ENCODE data around the gene AUTS2. TPM values are rescaled to one million over a fixed set of nuclear protein-coding genes. Genes with fewer than 3 reads are reported as not detected.

The AUTS2 gene
- total and polyA plus RNA-seq, 7 experiments from 2014 or later, result 0.40 to 31.7 (median 4.2) TPM

- ChIA-PET CTCF (no interaction called here), POLR2A (no interaction called here)
- DNase-seq, result no peak
- H3K27me3 Mint-ChIP-seq, result peaks cover 0 to 5% (median 3%) of the 10 kb centered on the region in 5 donors
- peaks cover 0 to 2% (median 0%) of the 10 kb centered on the region in 11 donors for H3K9me3 Mint-ChIP-seq
- Histone ChIP-seq H3K27ac (ENCODE audit: low read depth, low read length) (no peak overlapping the region), H3K9me3 (ENCODE audit: control insufficient read depth in 2 of 3, low read length in 3 of 3) (no peaks in the 10 kb centered on the region), H3K4me3 (ENCODE audit: low read length) (no peak overlapping the region), H3K4me1 (ENCODE audit: control insufficient read depth in 2 of 2, insufficient read depth in 2 of 2, low read length in 2 of 2) (peaks cover 0 to 17% of the 10 kb centered on the region in 2 donors), H3K36me3 (ENCODE audit: control insufficient read depth in 2 of 3, insufficient read depth in 3 of 3, low read length in 3 of 3) (no peaks in the 10 kb centered on the region), H3K27me3 (ENCODE audit: control insufficient read depth in 2 of 2, insufficient read depth in 2 of 2, low read length in 2 of 2) (no peaks in the 10 kb centered on the region)
- no peaks in the 10 kb centered on the region for H3K36me3 Mint-ChIP-seq
- H3K27ac Mint-ChIP-seq, result no peak overlapping the region
- peaks cover 0 to 12% (median 5%) of the 10 kb centered on the region in 7 donors for H3K4me1 Mint-ChIP-seq
- ATAC-seq, result no peak
- H3K4me3 Mint-ChIP-seq, result no peak overlapping the region
- intact Hi-C loops (cut with micrococcal nuclease), result no loop called here
Measured at GRCh38 chr7:69696686-69697685, 98.7 kb downstream of the AUTS2 start.

- Mint-ChIP-seq H3K4me1 (peaks cover 0 to 12% (median 5%) of the 10 kb centered on the region in 7 donors), H3K27ac (no peak overlapping the region), H3K9me3 (peaks cover 0 to 2% (median 0%) of the 10 kb centered on the region in 11 donors), H3K4me3 (no peak overlapping the region), H3K36me3 (no peaks in the 10 kb centered on the region), H3K27me3 (no peaks in the 10 kb centered on the region)
- intact Hi-C loops (cut with micrococcal nuclease), result no loop called here
- Histone ChIP-seq H3K9me3 (ENCODE audit: control insufficient read depth in 2 of 3, low read length in 3 of 3) (no peaks in the 10 kb centered on the region), H3K27ac (ENCODE audit: low read depth, low read length) (no peak overlapping the region), H3K4me1 (ENCODE audit: control insufficient read depth in 2 of 2, insufficient read depth in 2 of 2, low read length in 2 of 2) (peaks cover 0 to 17% of the 10 kb centered on the region in 2 donors), H3K4me3 (ENCODE audit: low read length) (no peak overlapping the region), H3K27me3 (ENCODE audit: control insufficient read depth in 2 of 2, insufficient read depth in 2 of 2, low read length in 2 of 2) (no peaks in the 10 kb centered on the region), H3K36me3 (ENCODE audit: control insufficient read depth in 2 of 3, insufficient read depth in 3 of 3, low read length in 3 of 3) (no peaks in the 10 kb centered on the region)
- ATAC-seq, result no peak
- ChIA-PET CTCF (no interaction called here), POLR2A (no interaction called here)
- no peak for DNase-seq
Measured at GRCh38 chr7:69698109-69698825, 100.0 kb downstream of the AUTS2 start.

GRCh38 chr7:69699931-69700330, 101.7 kb downstream of the AUTS2 start:
- H3K27me3 ChIP-seq (ENCODE audit: control insufficient read depth in 2 of 2, insufficient read depth in 2 of 2, low read length in 2 of 2), result no peaks in the 10 kb centered on the region
- H3K9me3 ChIP-seq (ENCODE audit: control insufficient read depth in 2 of 3, low read length in 3 of 3), result no peaks in the 10 kb centered on the region
- no peaks in the 10 kb centered on the region for H3K9me3 Mint-ChIP-seq
- H3K4me3 ChIP-seq (ENCODE audit: low read length), result no peak overlapping the region
- no peak overlapping the region for H3K27ac ChIP-seq (ENCODE audit: low read depth, low read length)
- no peak overlapping the region for H3K4me3 Mint-ChIP-seq
- POLR2A ChIA-PET, result no interaction called here
- no peaks in the 10 kb centered on the region for H3K36me3 Mint-ChIP-seq
- no peaks in the 10 kb centered on the region for H3K36me3 ChIP-seq (ENCODE audit: control insufficient read depth in 2 of 3, insufficient read depth in 3 of 3, low read length in 3 of 3)
- peaks cover 0 to 17% of the 10 kb centered on the region in 2 donors for H3K4me1 ChIP-seq (ENCODE audit: control insufficient read depth in 2 of 2, insufficient read depth in 2 of 2, low read length in 2 of 2)
- no peaks in the 10 kb centered on the region for H3K27me3 Mint-ChIP-seq
- DNase-seq (no peak), ATAC-seq (no peak)
- H3K4me1 Mint-ChIP-seq, result peaks cover 0 to 12% (median 5%) of the 10 kb centered on the region in 7 donors
- H3K27ac Mint-ChIP-seq, result no peak overlapping the region
- intact Hi-C loops (cut with micrococcal nuclease), result no loop called here
- CTCF ChIA-PET, result no interaction called here

- Histone ChIP-seq H3K27me3 (ENCODE audit: control insufficient read depth in 2 of 2, insufficient read depth in 2 of 2, low read length in 2 of 2) (no peaks in the 10 kb centered on the region), H3K36me3 (ENCODE audit: control insufficient read depth in 2 of 3, insufficient read depth in 3 of 3, low read length in 3 of 3) (no peaks in the 10 kb centered on the region), H3K4me1 (ENCODE audit: control insufficient read depth in 2 of 2, insufficient read depth in 2 of 2, low read length in 2 of 2) (peaks cover 0 to 17% of the 10 kb centered on the region in 2 donors), H3K27ac (ENCODE audit: low read depth, low read length) (no peak overlapping the region), H3K9me3 (ENCODE audit: control insufficient read depth in 2 of 3, low read length in 3 of 3) (no peaks in the 10 kb centered on the region), H3K4me3 (ENCODE audit: low read length) (no peak overlapping the region)
- Mint-ChIP-seq H3K27ac (no peak overlapping the region), H3K4me3 (no peak overlapping the region), H3K36me3 (no peaks in the 10 kb centered on the region), H3K9me3 (no peaks in the 10 kb centered on the region), H3K4me1 (peaks cover 0 to 12% (median 5%) of the 10 kb centered on the region in 7 donors), H3K27me3 (no peaks in the 10 kb centered on the region)
- intact Hi-C loops (cut with micrococcal nuclease), result no loop called here
- ChIA-PET POLR2A (no interaction called here), CTCF (no interaction called here)
- ATAC-seq (no peak), DNase-seq (no peak)
Measured at GRCh38 chr7:69700331-69700730, 102.1 kb downstream of the AUTS2 start.

GRCh38 chr7:69701288-69701687, 103.0 kb downstream of the AUTS2 start:
- Mint-ChIP-seq H3K4me1 (peaks cover 0 to 5% (median 0%) of the 10 kb centered on the region in 7 donors), H3K27ac (no peak overlapping the region), H3K4me3 (no peak overlapping the region), H3K36me3 (no peaks in the 10 kb centered on the region), H3K9me3 (no peaks in the 10 kb centered on the region), H3K27me3 (no peaks in the 10 kb centered on the region)
- intact Hi-C loops (cut with micrococcal nuclease), result no loop called here
- no peaks in the 10 kb centered on the region for H3K27me3 ChIP-seq (ENCODE audit: control insufficient read depth in 2 of 2, insufficient read depth in 2 of 2, low read length in 2 of 2)
- ATAC-seq (no peak), DNase-seq (no peak)
- peaks cover 0 to 9% of the 10 kb centered on the region in 2 donors for H3K4me1 ChIP-seq (ENCODE audit: control insufficient read depth in 2 of 2, insufficient read depth in 2 of 2, low read length in 2 of 2)
- POLR2A ChIA-PET, result no interaction called here
- no peak overlapping the region for H3K4me3 ChIP-seq (ENCODE audit: low read length)
- no peaks in the 10 kb centered on the region for H3K9me3 ChIP-seq (ENCODE audit: control insufficient read depth in 2 of 3, low read length in 3 of 3)
- no peak overlapping the region for H3K27ac ChIP-seq (ENCODE audit: low read depth, low read length)
- no peaks in the 10 kb centered on the region for H3K36me3 ChIP-seq (ENCODE audit: control insufficient read depth in 2 of 3, insufficient read depth in 3 of 3, low read length in 3 of 3)
- CTCF ChIA-PET, result no interaction called here

- Histone ChIP-seq H3K27ac (ENCODE audit: low read depth, low read length) (no peak overlapping the region), H3K27me3 (ENCODE audit: control insufficient read depth in 2 of 2, insufficient read depth in 2 of 2, low read length in 2 of 2) (no peaks in the 10 kb centered on the region), H3K4me1 (ENCODE audit: control insufficient read depth in 2 of 2, insufficient read depth in 2 of 2, low read length in 2 of 2) (no peaks in the 10 kb centered on the region), H3K9me3 (ENCODE audit: control insufficient read depth in 2 of 3, low read length in 3 of 3) (no peaks in the 10 kb centered on the region), H3K4me3 (ENCODE audit: low read length) (no peak overlapping the region), H3K36me3 (ENCODE audit: control insufficient read depth in 2 of 3, insufficient read depth in 3 of 3, low read length in 3 of 3) (no peaks in the 10 kb centered on the region)
- intact Hi-C loops (cut with micrococcal nuclease), result no loop called here
- H3K4me3 Mint-ChIP-seq, result no peak overlapping the region
- H3K9me3 Mint-ChIP-seq, result no peaks in the 10 kb centered on the region
- POLR2A ChIA-PET, result no interaction called here
- H3K36me3 Mint-ChIP-seq, result no peaks in the 10 kb centered on the region
- H3K27me3 Mint-ChIP-seq, result no peaks in the 10 kb centered on the region
- ATAC-seq, result no peak
- CTCF ChIA-PET, result no interaction called here
- DNase-seq, result no peak
- H3K27ac Mint-ChIP-seq, result no peak overlapping the region
- H3K4me1 Mint-ChIP-seq, result no peaks in the 10 kb centered on the region
Measured at GRCh38 chr7:69702357-69702756, 104.1 kb downstream of the AUTS2 start.

Measured in naive thymus-derived CD4-positive, alpha-beta T cell (primary cell).